ENCODE data around the gene SEC14L3.
"Not testable (repeated sequence)": the region's sequence is repeated elsewhere in the genome, so short reads cannot be mapped to it uniquely, and the experiment has no call there.

SEC14L3 gene

GRCh38 chr22:30485362-30485988, 13.7 kb upstream of the SEC14L3 start:
- DNase-seq (ENCODE audit: low read depth): no peak

- DNase-seq (ENCODE audit: low read depth): no peak
Observed at GRCh38 chr22:30483169-30483568, 11.4 kb upstream of the SEC14L3 start.

GRCh38 chr22:30481711-30482110, 9.9 kb upstream of the SEC14L3 start:
- no peak for DNase-seq (ENCODE audit: low read depth)

GRCh38 chr22:30479981-30480380, 8.2 kb upstream of the SEC14L3 start:
- DNase-seq (ENCODE audit: low read depth): no peak

GRCh38 chr22:30474683-30475424, 3.0 kb upstream of the SEC14L3 start:
- DNase-seq (ENCODE audit: low read depth): no peak

- no peak for DNase-seq (ENCODE audit: low read depth)
Observed at GRCh38 chr22:30474121-30474520, 2.3 kb upstream of the SEC14L3 start.

GRCh38 chr22:30472994-30473720, 1.3 kb upstream of the SEC14L3 start:
- no peak for DNase-seq (ENCODE audit: low read depth)

- DNase-seq (ENCODE audit: low read depth): no peak
Observed at GRCh38 chr22:30470655-30471054, 1.2 kb downstream of the SEC14L3 start.

GRCh38 chr22:30469165-30469564, 2.7 kb downstream of the SEC14L3 start:
- no peak for DNase-seq (ENCODE audit: low read depth)

GRCh38 chr22:30460555-30460954, 11.3 kb downstream of the SEC14L3 start:
- DNase-seq (ENCODE audit: low read depth): not testable (repeated sequence)

- no peak for DNase-seq (ENCODE audit: low read depth)
Observed at GRCh38 chr22:30460147-30460546, 11.7 kb downstream of the SEC14L3 start.

- DNase-seq (ENCODE audit: low read depth): no peak
Observed at GRCh38 chr22:30459181-30460052, 12.4 kb downstream of the SEC14L3 start.

GRCh38 chr22:30457981-30458380, 13.8 kb downstream of the SEC14L3 start:
- no peak for DNase-seq (ENCODE audit: low read depth)

- DNase-seq (ENCODE audit: low read depth): no peak
Observed at GRCh38 chr22:30455075-30455840, 16.6 kb downstream of the SEC14L3 start.

GRCh38 chr22:30453731-30454510, 17.9 kb downstream of the SEC14L3 start:
- DNase-seq (ENCODE audit: low read depth): no peak

GRCh38 chr22:30452861-30453260, 19.0 kb downstream of the SEC14L3 start:
- no peak for DNase-seq (ENCODE audit: low read depth)

- not testable (repeated sequence) for DNase-seq (ENCODE audit: low read depth)
Observed at GRCh38 chr22:30451488-30451887, 20.3 kb downstream of the SEC14L3 start.

GRCh38 chr22:30447656-30448055, 24.2 kb downstream of the SEC14L3 start:
- DNase-seq (ENCODE audit: low read depth): no peak

GRCh38 chr22:30445438-30446145, 26.2 kb downstream of the SEC14L3 start:
- no peak for DNase-seq (ENCODE audit: low read depth)
